Stimulated activated CD4-positive, alpha-beta T cell treated with anti-CD3 and anti-CD28 coated beads, Interleukin-1b, Interleukin-23, amount 100 ng/mL, for 1 hour (primary cell): ENCODE data around the gene KIF5B.
"Not testable (repeated sequence)": the region's sequence is repeated elsewhere in the genome, so short reads cannot be mapped to it uniquely, and the experiment has no call there.

Experiments
- DNase-seq, 2 donors: peaks; one replicate each; pipeline ENCODE4 v3.0.0-alpha.2; 2020; ENCODE audit warnings: low read depth in 2 of 2

Gene KIF5B

DNA sequence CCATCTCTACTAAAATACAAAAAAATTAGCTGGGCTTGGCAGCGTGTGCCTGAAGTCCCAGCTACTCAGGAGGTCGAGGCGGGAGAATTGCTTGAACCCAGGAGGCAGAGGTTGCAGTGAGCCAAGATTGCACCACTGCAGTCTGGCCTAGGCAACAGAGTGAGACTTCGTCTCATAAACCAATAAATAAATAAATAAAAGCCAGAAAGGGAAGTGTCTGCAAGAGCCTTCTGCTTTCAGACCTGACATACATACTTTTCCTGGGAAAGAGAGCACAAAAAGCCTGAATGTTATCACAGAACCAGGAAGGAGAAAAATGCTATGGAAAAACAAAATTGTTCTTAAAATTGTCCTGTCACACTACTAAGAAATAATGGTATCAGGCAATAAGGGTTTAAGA, 4.1 kb upstream of the KIF5B start:
- DNase-seq, result no peak

GRCh38 chr10:32059472-32059871, 3.2 kb upstream of the KIF5B start:
- no peak for DNase-seq

DNA sequence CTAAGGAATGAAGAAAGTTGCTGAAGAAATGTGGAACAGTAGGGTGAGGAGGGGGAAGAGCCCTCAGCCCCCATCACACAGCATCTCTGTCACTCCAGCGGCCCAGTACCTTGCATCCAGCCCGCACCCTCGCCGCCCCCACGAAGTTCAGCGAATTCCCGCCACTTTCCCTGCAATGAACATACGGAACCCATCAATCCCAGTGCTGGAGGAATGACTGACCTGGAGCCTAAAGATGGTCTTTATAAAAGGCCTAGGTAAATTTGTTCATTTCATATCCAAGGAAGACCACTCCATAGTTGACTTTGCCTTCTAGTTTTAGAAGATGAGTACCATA, 779 bp upstream of the KIF5B start:
- DNase-seq, result no peak

- DNase-seq, result peak; percentile 13 to 21
Observed at GRCh38 chr10:32055478-32056135, 618 bp downstream of the KIF5B start.

DNA sequence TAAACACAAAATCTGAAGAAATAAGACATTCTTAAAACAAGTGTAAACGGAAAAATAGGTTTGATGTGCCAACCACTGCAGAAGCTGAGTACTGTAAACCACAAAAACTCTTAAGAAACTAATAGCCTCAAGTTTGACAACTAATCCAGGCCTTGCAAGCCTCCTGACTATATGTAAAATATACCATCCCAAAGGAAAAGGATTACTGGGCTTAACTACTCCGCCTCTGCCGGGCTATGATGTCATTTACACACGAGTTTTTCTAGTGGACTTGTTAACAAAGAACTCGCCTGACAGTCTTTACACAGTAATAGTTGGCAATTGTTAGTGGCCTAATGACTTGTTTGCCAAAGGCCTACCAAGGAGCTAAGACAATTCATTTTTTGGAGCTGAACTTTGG, 2.1 kb downstream of the KIF5B start:
- no peak for DNase-seq

DNA sequence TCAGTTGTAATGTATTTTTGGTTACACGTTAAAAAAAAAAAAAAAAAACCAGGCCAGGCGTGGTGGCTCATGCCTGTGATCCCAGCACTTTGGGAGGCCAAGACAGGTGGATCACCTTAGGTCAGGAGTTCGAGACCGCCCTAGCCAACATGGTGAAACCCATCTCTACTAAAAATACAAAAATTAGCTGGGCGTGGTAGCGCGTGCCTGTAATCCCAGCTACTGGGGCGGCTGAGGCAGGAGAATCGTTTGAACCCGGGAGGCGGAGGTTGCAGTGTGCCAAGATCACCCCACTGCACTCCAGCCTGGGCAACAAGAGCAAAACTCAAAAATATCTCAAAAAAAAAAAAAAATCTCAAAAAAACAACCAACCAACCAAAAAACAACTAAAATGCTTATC, 2.8 kb downstream of the KIF5B start:
- DNase-seq, result not testable (repeated sequence)

DNA sequence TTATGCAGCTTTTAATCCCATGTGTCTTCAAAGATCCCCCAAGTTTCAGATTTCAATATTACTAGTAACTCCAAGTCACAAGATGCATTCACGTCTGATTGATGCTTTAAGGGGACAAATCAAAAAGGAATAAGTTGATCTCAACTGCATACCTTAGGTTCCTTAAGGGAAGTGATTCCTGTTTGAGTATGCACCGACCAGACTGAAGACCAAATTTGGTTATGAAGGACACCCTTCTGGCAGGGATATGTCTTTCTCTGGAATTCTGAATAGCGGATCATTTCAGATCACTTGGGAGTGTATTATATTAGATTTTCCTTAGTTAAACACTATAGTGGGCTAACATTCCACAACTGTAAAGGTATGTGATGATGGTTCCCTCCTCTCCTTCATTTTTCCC, 4.3 kb downstream of the KIF5B start:
- no peak for DNase-seq

- DNase-seq, result no peak
Observed at GRCh38 chr10:32050177-32050576, 6.0 kb downstream of the KIF5B start.

DNA sequence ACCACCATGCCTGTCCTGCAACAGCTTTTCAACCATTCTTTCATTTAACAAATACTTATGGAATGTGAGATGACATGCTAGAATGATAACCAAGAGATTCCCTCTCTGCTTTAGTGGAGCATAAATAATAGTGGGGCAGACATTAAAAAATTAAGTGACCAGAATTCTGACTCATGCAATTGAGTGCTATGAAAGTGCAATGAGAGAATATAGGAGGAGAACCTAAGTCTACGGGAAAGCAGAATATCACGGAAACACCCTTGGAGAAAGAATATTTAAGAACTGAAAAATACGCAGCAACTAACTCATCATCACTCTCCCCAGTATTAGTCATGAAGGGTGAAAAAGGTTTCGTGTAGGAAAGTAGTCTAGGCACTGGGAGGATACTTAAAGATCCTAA, 7.1 kb downstream of the KIF5B start:
- no peak for DNase-seq

DNA sequence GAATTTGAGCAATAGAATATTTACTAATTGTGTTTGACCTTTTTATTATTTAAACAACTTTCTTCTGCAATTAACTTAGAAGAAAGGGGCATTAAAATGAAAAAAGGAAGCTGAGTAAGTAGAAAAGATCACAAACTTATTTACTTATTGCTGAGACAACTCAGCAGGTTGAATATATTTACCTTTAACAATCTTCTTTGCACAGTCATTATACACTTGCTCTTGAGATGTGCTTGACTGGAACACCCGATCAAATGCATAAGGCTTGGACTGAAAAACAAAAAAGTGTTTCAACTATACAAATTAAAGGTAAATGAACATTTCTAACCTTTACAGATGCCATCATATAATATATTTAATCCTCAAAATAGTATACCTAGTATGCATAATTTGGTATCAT, 7.9 kb downstream of the KIF5B start:
- no peak for DNase-seq

DNA sequence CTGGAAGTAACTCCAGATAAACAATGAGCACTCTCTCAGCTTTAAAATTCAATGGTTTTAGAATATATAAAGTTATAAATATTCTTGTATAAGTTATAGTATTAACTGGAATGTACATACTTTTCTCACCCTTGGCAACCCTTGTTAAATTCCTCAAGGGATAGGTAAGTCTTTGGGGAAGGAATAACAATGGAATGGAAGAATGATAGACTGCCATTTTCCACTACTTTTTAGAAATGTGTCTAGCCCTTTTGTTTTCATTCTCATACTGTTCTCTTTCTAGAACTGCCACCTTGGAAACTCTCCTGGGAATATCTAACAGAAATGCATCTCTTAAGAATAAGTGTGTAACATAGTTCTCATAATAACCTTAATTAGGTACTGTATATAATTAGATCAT, 8.3 kb downstream of the KIF5B start:
- DNase-seq, result no peak

DNA sequence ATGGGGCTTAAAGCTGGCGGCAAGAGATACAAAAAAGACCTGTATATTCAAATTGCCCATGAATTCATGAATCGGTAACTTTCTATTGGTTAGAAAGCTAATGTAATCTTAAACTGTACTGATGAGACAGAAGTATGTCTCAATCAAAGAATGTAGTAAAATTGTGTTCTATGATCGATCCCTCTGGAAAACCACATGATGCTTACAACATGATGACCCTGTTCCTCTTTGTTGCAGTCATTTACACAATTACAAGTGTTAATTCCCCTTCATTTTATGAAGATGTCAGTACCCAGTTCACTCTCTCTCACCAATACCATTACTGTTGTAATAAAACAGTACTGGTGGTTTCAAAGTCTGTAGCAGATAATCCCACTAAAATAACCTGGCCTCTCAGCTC, 10.1 kb downstream of the KIF5B start:
- no peak for DNase-seq

- not testable (repeated sequence) for DNase-seq
Observed at GRCh38 chr10:32042730-32043129, 13.5 kb downstream of the KIF5B start.

- no peak for DNase-seq
Observed at GRCh38 chr10:32041290-32042028, 14.8 kb downstream of the KIF5B start.

- no peak for DNase-seq
Observed at GRCh38 chr10:32039734-32040133, 16.5 kb downstream of the KIF5B start.

- no peak for DNase-seq
Observed at GRCh38 chr10:32038777-32039176, 17.4 kb downstream of the KIF5B start.

GRCh38 chr10:32036922-32037321, 19.3 kb downstream of the KIF5B start:
- no peak for DNase-seq

DNA sequence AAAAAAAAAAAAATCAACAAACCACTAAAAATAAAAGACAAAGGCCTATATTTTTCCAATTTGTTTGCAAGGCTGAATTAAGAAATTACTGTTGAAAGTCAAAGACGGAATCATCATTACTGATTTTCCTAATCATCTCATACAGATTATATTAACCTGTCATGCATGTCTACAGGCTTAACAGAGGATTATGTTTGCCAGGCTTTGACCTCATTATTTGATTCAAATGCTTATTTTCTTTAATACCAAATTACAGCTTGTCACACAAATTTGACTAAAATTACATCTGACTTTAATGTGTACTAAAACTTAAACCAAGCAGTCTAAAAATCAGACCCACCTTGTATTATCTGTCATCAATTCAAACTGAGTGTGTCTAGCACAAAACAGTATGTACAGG, 21.2 kb downstream of the KIF5B start:
- DNase-seq, result no peak

GRCh38 chr10:32033171-32033570, 23.1 kb downstream of the KIF5B start:
- no peak for DNase-seq

GRCh38 chr10:32031920-32032319, 24.3 kb downstream of the KIF5B start:
- no peak for DNase-seq

GRCh38 chr10:32031424-32031823, 24.8 kb downstream of the KIF5B start:
- no peak for DNase-seq

DNA sequence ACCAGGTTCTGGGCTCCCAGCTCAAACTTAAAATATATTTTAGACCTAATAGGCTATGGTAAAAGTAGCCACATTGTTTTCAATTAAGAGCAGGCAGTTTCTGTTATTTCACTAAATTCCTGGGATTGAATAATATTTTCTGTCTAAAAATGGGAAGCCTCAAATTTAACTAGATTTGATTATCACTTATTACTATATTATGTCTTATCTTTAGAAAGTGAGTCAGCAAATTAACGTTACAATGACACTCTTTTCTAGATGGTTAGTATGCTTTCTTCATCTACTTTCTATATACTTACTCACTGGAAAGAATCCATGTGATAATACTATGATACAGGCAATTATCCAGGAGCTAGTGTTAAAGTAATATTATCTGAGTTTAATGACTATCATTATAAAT, 27.5 kb downstream of the KIF5B start:
- DNase-seq, result no peak

GRCh38 chr10:32023264-32023663, 33.0 kb downstream of the KIF5B start:
- DNase-seq, result no peak

DNA sequence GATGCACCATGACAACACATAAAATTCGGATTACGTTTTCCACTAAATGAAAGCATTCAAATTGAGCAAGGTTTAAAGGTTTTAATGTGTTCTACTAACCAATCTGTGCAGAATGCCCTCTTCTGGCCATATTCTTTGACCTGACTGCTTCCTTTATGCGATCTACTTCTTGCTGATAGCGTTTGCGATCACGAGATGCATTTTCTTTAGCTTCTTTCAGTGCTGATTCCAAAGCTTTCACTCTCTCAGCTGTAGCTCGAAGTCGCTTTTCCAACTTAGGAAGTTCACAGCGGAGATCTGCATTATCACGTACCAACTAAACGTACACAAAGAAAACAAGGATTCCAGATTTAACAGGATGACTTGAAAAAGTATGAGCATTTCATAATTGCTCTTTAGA, 39.2 kb downstream of the KIF5B start:
- DNase-seq, result no peak
